HG03571 (cell line): ENCODE results near the gene ZWINT.
A peak's percentile ranks its signal among the peaks of the same experiment; 100 is the strongest.

Experiments used
- ATAC-seq: cut with Tn5 transposase; IDR thresholded peaks from one replicate; pipeline ENCODE4 v1.9.1; 2021; ENCODE audit not compliant: unreplicated experiment

The ZWINT gene, protein sequence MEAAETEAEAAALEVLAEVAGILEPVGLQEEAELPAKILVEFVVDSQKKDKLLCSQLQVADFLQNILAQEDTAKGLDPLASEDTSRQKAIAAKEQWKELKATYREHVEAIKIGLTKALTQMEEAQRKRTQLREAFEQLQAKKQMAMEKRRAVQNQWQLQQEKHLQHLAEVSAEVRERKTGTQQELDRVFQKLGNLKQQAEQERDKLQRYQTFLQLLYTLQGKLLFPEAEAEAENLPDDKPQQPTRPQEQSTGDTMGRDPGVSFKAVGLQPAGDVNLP

DNA sequence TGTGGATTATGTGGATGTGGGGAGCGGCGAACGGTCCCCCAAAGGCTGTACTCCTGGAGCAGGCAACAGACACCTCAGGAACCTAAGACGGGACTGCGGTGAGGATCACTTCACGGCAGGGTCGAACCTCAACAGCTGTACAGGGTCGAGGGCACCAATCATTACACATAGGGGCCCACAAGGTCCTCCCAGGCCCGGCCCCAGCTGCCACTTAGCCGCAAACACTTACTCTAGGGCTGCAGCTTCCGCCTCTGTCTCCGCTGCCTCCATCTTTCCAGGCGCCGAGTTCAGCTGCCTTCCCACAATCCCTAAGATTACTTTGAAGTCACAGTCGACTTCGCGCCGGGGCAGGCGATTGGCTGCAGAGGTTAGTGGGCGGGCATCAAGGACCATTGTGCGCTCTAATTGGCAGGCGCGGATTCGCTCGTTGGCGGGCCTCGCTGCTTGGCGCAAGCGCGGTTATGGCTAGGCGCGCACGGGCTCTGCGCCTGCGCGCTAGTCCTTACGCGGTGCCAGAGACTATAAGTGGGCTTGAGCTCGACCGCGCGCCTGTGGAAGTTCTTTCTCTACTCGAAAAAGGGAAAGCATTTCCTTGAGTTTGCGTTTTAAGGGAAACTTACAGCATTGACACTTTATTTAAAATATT lies at the start of gene ZWINT:
ZWINT (minus strand) TSS at position 293 of the 646 bp plus-strand sequence; CDS start at position 270, 23 bp downstream.
- ATAC-seq: peak; percentile 99

DNA sequence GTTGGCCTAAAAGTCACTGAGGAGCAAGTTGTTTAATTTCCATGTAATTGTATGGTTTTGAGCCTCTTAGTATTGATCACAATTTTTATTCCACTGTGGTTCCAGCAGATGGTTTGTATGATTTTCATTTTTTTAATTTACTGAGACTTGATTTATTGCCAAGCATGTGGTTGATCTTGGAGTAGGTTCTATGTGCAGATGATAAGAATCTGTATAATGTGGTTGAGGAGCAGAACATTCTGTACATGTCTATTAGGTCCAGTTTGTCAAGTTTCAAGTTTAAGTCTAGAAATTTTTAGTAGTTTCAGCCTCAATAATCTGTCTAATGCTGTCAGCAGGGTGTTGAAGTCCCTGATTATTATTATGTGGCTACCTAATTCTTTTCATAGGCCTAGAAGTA lies 22.7 kb upstream of the ZWINT start:
- ATAC-seq: no peak

DNA sequence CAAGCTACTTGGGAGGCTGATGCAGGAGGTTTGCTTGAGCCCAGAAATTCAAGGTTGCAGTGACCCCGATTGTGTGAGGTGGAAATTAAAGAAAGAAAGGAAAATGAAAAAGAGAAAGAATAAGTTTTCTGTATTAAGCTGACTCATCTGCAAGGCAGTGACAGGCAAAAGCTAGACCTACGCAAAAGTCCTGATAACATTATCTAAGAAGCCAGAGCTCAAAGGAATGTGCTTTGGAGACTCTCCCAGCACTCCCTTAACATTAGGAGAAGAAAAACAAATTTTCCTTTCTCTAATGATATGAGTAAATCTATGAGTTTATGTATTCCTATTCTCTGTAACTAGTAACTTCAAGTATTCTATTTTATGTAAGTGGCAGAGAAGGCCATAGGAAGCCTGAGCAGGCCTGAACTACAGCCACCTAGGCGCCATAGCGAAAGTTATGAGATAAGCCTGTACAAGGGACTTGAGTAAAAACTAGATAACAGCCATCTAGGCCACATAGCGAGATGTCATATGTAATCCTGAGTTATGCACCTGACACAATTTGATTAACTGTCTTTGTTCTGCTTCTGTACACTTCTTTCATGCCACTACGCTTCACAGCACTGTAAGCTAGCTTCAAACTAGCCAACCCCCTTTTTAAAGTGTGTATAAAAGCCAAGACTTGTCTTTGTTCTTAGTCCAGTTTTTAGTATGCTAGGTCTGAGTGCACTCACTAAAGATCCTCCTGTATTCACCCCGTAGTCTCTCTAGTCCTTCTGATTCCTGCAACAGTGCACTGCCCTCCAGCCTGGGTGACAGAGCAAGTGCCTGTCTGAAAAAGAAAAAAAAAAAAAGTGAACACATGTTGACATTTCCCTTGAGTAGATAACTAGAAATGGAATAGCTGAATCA lies 9.4 kb upstream of the ZWINT start:
- ATAC-seq: no peak

DNA sequence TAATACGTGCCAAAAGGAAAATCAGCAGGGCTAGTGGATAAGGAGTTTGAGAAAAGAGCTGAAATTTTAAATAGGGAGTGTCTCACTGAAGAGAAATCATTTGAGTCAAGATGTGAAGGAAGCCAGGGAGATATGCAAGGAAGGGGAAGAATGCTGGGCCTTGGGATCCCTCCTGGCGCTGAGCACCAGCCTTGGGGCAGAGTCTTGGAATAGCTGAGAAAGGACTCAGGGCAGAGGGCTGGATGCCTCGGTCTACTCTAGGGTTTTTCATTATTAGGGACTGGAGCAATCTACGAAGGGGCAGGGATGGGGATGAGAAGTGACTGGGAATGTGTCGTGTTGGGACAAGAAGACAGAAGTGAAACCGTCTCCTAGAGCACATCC lies 484 bp downstream of the ZWINT start:
- no peak for ATAC-seq

DNA sequence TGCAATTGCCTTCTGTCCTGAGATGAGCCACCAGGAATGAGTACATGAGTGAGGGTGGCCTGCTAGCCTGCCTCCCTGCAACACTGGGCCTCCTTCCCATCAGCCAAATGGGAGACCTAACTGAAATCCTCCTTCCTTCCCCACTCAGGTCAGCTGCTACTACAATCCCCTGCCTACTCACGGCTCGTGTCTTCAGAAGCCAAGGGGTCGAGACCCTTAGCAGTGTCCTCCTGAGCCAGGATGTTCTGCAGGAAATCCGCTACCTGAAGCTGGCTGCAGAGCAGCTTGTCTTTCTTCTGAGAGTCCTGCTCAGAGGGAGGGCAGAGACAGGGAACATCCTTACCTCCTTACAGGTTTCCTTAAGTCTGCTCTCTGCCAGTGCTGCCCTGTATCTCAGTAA lies 1.2 kb downstream of the ZWINT start:
- no peak for ATAC-seq

DNA sequence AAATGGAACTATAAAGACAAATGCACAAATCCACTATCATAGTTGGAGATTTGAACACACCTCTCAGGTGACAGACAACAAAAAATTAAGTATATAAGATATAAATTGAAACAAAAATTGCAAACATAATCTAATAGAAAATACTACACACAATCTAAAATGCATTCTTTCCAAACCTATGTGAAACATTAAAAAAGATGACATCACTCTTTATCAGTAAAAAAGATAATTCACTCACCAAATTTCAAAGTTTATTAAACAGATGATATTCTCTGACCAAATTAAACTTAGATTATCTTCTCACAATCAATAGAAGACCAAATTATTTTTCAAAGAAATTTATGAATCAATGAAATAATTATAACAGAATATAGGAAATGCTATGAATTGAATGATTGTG lies 4.0 kb downstream of the ZWINT start:
- ATAC-seq: no peak

DNA sequence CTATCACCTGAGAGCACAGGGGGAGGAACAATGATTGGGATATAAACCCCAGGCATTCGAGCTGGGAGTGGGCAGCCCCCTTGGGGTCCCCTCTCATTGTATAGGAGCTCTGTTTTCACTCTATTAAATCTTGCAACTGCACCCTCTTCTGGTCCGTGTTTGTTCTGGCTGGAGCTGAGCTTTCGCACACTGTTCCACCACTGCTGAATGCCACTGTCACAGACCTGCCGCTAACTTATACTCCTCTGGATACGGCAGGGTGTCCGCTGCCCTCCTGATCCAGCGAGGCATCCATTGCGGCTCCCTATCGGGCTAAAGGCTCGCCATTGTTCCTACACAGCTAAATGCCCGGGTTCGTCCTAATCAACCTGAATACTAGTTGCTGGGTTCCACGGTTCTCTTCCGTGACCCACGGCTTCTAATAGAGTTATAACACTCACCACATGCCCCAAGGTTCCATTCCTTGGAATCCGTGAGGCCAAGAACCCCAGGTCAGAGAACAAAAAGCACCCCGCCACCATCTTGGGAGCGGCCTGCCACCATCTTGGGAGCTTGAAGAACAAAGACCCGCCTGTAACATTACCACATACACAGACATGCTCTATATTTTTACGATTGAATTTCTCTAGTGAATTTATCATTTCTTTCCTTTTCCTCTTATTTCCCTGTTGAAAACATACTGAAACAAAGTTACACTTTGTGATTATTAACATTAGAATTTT lies 9.0 kb downstream of the ZWINT start:
- no peak for ATAC-seq

DNA sequence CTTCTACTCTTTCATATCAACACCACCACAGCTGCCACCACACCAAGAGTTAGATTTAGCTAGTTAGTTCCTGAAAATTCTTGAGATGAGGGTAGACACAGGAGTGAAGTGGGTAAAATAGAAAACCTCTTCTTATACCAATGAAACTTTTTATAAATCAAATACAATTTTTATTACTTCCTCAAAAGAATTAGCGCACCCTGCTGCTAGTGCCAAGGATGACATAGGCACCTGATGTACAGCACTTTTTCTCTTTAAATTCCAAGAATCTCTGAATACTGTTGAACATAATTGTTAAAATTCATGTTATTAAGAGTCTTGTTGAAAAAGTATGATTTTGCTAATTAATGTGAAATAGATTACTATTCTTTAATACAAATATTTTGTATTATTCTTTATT lies 11.4 kb downstream of the ZWINT start:
- ATAC-seq: no peak

DNA sequence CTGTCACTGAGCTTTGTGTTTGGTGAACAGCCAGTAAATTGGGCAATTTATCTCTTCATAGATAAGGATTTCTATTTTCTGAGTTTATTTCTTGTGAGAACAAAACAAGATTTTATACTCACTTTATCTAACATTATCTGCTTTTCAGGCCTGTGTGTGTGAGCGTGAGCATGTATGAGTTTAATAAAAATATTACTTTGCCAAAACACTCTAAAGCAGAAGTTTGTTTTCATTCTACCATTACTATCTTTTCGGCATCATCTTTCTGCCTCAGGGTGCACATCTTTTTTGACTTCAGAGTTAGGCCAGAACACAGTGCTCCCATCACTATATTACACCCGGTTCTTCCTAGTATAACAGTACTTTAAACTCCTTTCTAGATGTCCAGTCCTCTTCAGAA lies 13.0 kb downstream of the ZWINT start:
- ATAC-seq: no peak

DNA sequence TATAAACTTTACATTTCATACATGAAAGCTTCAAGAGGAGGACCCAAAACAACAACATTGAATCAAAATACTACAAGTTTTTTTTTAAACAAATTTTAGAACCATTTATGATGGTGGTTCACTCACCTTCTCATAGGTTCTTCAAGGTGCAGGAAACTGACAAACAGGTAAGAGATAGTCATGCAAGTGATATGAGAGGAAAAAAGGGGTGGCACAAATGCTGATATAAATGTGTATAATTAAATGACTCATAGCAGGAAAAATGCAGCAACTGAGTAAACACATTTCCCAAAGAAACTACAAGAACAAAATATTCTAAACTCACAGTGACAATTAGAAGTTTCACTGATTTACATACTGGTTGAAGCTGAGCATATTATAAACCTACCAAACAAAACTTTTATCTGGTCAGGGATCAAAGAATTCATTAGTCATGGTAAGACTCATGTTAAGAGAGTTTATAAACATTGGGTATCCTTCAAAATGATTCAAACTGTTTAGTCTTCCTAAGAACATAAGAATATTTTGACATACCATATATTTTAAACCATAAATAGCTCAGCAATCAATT lies 14.1 kb downstream of the ZWINT start:
- no peak for ATAC-seq

DNA sequence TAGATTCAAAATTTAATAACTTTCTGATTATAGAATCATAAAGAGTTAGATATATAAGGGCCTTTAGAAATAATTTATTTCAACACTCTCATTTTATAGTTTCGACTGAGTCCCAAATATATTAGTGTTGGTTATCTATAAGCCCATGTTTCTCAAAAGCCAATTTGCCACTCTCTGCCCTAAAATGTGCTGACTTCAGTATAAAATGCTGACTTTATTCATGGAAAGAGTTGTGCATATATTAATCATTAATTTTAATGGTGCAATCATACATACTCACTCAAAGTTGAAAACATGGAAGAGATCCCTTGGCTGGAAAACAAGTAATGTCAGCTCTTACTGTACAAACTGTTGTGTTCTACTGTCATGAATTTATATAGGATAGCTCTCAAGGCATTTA lies 19.4 kb downstream of the ZWINT start:
- no peak for ATAC-seq

DNA sequence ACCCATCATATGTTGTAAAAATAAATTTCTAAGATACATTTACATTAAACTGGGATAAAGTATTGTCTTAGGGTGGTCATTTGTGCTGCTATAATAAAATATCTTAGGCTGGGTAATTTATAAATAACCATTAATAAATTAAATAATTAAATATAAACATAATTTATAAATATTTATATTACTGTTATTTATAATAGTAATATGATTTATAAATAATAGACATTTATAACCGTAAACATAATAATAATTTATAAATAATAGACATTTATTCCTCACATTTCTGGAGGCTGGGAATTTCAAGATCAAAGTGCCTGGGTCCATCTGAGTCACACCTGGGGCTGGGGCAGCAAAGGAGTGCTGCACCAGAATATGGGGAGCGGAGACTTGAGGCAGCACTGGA lies 31.1 kb downstream of the ZWINT start:
- ATAC-seq: no peak

DNA sequence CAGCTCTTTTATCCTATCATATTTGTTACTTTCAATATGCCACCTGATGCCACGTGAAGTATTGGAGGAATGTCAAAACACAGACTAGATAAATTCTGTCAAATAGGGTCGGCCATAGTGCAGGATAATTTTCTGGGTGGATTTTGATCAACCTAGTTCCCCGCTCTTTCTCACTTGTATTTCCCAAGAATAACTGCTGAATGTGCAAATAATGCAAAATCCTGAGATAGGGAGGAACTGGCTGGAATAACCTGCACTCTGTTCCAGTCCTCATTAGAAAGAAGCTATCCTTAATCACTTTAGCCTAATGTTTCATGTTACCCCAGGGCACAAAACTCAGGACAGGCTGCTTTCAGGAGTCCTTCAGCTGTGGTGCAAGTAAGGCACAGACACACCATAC lies 33.9 kb downstream of the ZWINT start:
- ATAC-seq: no peak

DNA sequence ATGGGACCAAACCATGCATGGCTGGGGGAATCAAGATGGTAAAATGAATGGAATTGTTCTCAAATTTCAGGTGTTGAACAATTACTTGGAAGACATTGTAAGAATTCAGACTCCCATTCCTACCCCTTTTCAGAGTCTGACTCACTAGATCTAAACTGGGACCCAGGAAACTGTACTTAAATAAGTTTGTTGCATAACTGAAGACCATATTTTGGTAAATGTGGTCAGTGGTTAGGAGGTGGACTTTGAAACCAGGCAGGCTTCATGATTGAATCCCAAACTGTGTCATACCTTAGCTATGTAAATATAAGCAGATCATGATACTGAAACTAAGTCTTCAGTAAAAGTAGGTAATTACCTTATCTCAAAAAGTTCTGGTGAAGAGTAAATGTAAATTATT lies 41.7 kb downstream of the ZWINT start:
- ATAC-seq: peak; percentile 97

DNA sequence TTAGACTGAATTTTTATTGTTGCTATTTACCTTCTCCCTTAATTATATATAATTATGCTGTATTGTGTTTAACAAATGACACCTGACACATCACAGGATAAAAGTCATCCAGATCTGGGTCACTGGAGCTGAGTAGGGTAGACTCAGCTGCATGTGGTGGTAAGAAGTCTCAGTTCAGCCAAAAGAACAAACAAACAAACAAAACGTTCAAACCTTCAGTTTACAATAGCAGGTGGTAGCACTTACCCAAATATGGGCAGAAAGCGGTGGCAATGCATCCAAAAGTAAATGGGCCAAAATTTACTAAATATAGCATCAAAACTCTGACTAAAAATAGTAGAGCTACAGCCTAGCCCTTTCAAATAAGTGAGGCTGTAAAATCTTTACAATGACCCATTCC lies 42.2 kb downstream of the ZWINT start:
- peak; percentile 22 for ATAC-seq

DNA sequence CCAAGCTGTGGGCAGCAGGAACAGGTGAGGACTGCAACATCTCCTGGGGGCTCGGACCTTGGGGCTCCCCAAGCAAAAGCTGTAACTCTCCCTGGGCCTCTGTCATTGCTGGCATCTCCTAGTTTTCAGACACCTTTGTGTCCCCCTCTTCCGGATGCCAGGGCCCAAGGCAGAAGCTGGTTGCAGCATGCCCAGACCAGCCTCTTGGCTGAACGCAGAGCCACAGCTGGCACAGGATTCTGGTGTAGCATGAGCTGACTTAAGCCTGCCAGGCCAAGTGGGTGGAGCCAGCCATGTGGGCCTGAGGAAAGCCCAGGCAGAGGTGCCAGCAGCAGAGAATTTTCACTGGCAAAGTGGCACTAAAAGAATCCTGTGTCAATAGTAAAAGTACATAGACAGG lies 43.5 kb downstream of the ZWINT start:
- no peak for ATAC-seq

DNA sequence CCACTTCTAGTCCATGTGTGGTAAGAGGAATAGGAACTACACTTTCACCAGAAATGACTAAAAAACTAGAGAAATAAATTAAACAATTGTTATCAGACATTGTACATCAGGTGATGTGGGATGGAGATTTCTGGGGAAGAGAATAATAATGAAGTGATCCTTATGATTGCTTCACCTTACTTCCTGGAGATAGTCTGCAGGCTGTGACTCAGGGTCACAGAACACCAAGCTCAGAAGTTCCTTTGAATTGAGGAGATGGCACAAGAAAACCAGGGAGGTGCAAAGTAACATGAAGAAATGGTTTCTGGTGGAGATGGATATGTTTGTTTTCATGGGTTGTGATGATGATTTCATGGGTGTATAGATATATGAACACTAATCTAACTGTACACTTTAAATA lies 44.5 kb downstream of the ZWINT start:
- no peak for ATAC-seq
